T-helper 2 cell treated with Interferon-gamma antibody and Interleukin-4, amounts not matched to agents 5 μg/mL and 100 μg/mL, for 36 hours (primary cell): Measurements from ENCODE around the gene TRIM71.

Experiments used
- DNase-seq: peaks from one replicate; pipeline ENCODE4 v3.0.0; 2021; ENCODE audit warnings: low spot score
- H3K27ac Mint-ChIP-seq: one replicate; pipeline ENCODE4 v1.8.0; 2021; ENCODE audit warnings: mild to moderate bottlenecking, mixed read lengths
- H3K27me3 Mint-ChIP-seq: one replicate; pipeline ENCODE4 v1.8.0; 2021; ENCODE audit warnings: low read depth, mixed read lengths
- H3K36me3 Mint-ChIP-seq: one replicate; pipeline ENCODE4 v1.8.0; 2021; ENCODE audit warnings: low read depth, mixed read lengths
- H3K4me1 Mint-ChIP-seq: one replicate; pipeline ENCODE4 v1.8.0; 2021; ENCODE audit warnings: low read depth, mixed read lengths
- H3K4me3 Mint-ChIP-seq: one replicate; pipeline ENCODE4 v1.8.0; 2022; ENCODE audit warnings: mild to moderate bottlenecking, moderate library complexity, mixed read lengths
- H3K9me3 Mint-ChIP-seq: one replicate; pipeline ENCODE4 v1.8.0; 2021; ENCODE audit warnings: mixed read lengths

TRIM71 gene

DNA sequence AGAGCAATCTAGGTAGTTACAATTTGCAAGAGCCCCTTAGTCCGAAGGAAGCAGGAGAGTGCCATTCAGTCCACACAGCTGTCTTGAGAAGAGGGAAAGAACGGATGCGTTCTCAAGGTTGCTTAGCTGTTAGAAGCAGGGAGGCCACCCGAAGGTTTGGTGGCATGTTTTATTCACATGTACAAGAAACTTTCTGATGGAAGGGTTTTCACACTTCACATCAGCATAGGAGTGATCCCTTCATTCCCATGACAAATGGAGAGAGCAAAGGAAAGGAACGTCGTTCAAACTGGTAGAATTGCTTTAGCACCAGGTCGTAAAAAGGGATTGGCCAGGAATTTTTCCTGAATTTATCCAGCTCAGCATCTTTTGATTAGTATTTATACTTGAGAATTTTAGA, 53.5 kb downstream of the TRIM71 start:
- no peaks in the 10 kb centered on the region for H3K9me3 Mint-ChIP-seq
- no peak overlapping the region for H3K4me3 Mint-ChIP-seq
- DNase-seq, result no peak
- peaks cover 34% of the 10 kb centered on the region for H3K27me3 Mint-ChIP-seq
- H3K4me1 Mint-ChIP-seq, result no peaks in the 10 kb centered on the region
- no peak overlapping the region for H3K27ac Mint-ChIP-seq
- H3K36me3 Mint-ChIP-seq, result no peaks in the 10 kb centered on the region

DNA sequence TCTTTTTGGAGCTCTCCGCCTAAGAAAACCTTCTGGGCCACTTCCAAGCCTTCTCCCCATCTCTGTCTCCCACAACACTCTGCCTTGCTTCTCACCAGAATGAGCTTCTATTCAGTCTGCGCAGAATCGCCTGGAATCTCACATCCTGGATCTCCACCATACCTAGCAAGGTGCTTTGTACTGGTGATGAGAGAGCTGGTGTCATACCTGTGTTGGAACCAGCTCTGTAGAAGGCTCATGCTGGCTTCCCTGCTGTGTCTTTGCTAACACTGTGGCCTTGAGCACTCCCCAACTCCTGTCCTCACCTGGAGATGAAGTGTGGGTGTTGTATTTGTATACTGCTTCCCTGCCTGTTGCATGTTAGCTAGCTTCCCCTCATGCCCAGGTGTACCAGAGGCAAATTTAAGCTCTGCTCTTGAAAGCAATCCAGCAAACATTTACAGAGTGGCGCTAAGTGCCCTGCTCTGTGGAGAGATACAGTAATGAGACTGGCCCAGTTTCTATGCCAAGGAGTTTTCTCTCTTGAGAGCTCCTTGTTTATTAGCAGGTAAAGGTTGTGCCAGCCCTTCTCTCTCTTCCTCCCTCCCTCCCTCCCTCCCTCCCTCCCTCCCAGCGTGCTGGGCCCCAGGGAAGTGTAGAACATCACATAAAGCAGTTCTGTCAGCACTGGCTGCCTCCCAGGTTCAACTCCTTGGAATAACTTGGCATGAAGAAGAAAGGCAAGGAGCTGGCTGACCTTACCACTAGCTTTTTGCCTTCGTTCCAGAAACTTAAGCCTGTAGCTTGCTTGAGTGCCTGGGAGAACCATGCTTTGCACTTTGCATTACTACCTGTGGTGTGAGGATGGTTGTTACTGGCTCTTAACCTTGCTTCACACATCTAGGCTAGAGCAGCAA, 54.9 kb downstream of the TRIM71 start:
- Mint-ChIP-seq H3K27me3 (peaks cover 45% of the 10 kb centered on the region), H3K4me3 (no peak overlapping the region), H3K4me1 (no peaks in the 10 kb centered on the region), H3K36me3 (no peaks in the 10 kb centered on the region), H3K9me3 (no peaks in the 10 kb centered on the region), H3K27ac (no peak overlapping the region)
- DNase-seq, result no peak

DNA sequence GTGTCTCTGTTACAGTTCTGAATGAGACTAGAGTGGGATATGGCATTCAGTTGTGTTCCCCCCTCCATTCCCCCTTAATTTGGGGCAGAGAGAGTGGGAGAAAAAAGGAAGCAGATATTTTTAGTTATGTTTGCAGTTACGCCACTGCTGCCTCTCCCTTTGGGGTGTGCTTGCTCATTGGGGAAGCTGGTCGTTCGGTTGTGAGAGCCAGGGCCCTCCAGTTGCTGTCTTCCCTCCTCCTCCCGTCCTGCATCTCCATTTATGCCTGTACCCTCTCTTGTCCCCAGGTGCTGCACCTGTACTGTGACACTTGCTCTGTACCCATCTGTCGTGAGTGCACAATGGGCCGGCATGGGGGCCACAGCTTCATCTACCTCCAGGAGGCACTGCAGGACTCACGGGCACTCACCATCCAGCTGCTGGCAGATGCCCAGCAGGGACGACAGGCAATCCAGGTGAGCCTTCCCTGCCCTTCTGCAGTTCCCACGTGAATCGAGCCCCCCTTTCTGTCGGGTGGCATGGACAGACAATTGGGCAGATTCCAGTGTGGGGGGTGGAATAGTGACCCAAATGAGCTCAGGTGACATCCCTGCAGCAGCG, 55.8 kb downstream of the TRIM71 start:
- peaks cover 50% of the 10 kb centered on the region for H3K27me3 Mint-ChIP-seq
- no peaks in the 10 kb centered on the region for H3K4me1 Mint-ChIP-seq
- H3K27ac Mint-ChIP-seq, result no peak overlapping the region
- H3K36me3 Mint-ChIP-seq, result no peaks in the 10 kb centered on the region
- DNase-seq, result no peak
- H3K4me3 Mint-ChIP-seq, result no peak overlapping the region
- H3K9me3 Mint-ChIP-seq, result no peaks in the 10 kb centered on the region

DNA sequence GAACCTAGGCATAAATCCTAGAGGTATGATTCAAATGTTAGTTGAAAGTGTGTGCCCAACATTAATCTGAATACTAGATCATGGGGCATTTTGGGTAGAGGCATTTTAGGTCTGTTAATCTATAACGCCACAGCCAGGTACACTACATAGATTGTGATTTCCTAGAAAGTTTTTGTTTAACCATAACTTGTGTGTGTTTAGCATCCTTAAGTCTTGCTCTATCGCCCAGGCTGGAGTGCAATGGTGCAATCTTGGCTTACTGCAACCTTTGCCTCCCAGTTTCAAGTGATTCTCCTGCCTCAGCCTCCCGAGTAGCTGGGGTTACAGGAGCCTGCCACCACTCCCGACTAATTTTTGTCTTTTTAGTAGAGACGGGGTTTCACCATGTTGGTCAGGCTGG, 59.1 kb downstream of the TRIM71 start:
- Mint-ChIP-seq H3K9me3 (no peaks in the 10 kb centered on the region), H3K27ac (no peak overlapping the region), H3K36me3 (no peaks in the 10 kb centered on the region), H3K4me3 (no peak overlapping the region), H3K27me3 (peaks cover 62% of the 10 kb centered on the region), H3K4me1 (peaks cover 4% of the 10 kb centered on the region)
- DNase-seq, result no peak

DNA sequence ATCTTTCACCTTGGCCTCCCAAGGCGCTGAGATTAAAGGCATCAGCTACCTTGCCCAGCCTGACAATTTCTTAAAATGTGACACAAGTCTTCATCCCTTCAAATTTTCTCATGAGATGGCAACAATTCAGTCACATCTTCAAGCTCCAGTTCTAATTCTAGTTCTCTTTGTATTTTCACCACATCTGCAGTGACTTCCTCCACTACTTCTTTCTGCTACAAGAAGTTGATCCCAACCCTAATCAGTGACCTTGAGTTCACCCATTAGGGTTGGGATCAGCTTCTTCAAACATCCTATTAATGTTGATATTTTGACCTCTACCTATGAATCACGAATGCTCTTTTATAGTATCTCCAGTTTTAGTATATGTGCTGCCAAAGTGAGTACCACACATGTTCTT, 59.8 kb downstream of the TRIM71 start:
- no peak for DNase-seq
- Mint-ChIP-seq H3K27me3 (peaks cover 59% of the 10 kb centered on the region), H3K27ac (no peak overlapping the region), H3K4me3 (no peak overlapping the region), H3K36me3 (no peaks in the 10 kb centered on the region), H3K9me3 (no peaks in the 10 kb centered on the region), H3K4me1 (peaks cover 6% of the 10 kb centered on the region)

DNA sequence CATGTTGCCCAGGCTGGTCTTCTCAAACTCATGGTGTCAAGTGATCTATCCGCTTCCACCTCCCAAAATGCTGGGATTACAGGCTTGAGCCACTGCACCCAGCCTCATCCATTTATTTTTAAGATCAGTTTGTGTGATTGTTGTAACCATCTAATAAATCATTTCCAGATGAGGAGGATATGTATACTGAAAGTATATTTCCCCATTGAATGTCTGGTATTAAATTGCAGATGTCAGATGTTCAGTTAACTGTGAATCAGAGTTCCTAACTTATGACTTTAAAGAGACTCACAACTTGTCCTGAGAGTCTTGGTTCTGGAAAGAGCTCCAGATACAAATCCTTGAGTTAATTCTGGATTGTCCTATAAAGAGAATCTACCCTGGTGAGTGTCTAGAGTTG, 62.4 kb downstream of the TRIM71 start:
- H3K27me3 Mint-ChIP-seq, result peaks cover 60% of the 10 kb centered on the region
- H3K9me3 Mint-ChIP-seq, result no peaks in the 10 kb centered on the region
- DNase-seq, result no peak
- no peak overlapping the region for H3K4me3 Mint-ChIP-seq
- H3K4me1 Mint-ChIP-seq, result peaks cover 19% of the 10 kb centered on the region
- H3K27ac Mint-ChIP-seq, result no peak overlapping the region
- no peaks in the 10 kb centered on the region for H3K36me3 Mint-ChIP-seq

DNA sequence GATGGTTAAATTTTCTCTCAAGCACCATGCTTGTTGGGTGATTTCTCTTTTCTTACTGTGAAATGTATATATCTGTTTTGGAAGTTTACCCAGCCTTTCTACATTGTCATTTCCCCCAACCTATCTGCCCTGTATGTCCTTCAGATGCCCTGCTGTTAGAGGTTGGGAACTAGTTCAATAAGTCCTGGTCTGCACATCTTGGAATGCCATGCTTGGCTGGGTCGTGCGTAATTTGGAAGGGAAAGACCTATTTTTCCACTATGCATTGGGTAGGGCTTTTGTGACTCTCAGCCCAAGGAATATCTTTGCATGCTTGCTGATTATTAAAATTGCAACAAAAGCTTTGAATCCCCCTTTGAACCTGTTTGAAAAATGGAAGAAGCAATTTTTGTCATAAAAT, 63.8 kb downstream of the TRIM71 start:
- DNase-seq, result no peak
- H3K4me1 Mint-ChIP-seq, result peaks cover 19% of the 10 kb centered on the region
- no peak overlapping the region for H3K4me3 Mint-ChIP-seq
- H3K9me3 Mint-ChIP-seq, result no peaks in the 10 kb centered on the region
- H3K27ac Mint-ChIP-seq, result no peak overlapping the region
- peaks cover 54% of the 10 kb centered on the region for H3K27me3 Mint-ChIP-seq
- no peaks in the 10 kb centered on the region for H3K36me3 Mint-ChIP-seq

DNA sequence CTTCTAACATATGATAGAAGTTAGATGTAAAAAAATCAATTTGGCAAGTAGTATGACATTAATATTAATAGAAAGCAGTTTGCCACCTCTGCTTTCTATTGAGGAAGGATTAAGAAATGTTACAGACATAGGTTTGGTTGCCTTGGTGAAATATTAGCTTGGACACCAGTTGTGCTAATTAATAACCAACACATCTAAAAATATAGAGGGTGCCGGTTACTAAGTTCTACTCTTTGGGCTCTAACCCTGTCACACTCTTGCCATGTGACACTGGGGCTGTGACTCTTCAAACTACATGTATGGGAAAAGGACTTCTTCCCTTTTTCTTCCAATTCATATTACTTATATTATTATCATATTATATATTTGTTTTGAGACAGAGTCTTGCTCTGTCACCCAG, 64.4 kb downstream of the TRIM71 start:
- Mint-ChIP-seq H3K27ac (no peak overlapping the region), H3K4me1 (peaks cover 19% of the 10 kb centered on the region), H3K27me3 (peaks cover 51% of the 10 kb centered on the region), H3K9me3 (no peaks in the 10 kb centered on the region), H3K4me3 (no peak overlapping the region), H3K36me3 (no peaks in the 10 kb centered on the region)
- DNase-seq, result no peak

DNA sequence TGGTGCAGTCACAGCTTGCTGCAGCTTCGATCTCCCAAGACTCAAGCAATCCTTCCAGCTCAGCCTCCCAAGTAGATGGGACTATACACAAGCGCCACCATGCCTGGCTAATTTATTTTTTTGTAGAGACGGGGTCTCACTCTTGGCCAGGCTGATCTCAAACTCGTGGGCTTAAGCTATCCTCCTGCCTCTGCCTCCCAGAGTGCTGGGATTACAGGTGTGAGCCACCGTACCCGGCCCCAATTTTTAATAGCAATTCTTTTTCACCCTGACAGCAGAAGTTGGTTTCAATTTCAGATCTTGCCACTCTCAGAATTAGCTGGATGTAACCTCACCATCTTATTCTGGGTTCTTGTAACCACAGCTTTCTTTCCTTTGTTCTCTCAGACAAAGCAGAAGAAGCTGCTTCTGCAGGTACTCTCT, 64.8 kb downstream of the TRIM71 start:
- no peaks in the 10 kb centered on the region for H3K9me3 Mint-ChIP-seq
- H3K4me1 Mint-ChIP-seq, result peaks cover 19% of the 10 kb centered on the region
- peak; percentile 23 for DNase-seq
- peaks cover 51% of the 10 kb centered on the region for H3K27me3 Mint-ChIP-seq
- H3K27ac Mint-ChIP-seq, result no peak overlapping the region
- no peaks in the 10 kb centered on the region for H3K36me3 Mint-ChIP-seq
- peak overlapping the region; percentile 61 for H3K4me3 Mint-ChIP-seq

DNA sequence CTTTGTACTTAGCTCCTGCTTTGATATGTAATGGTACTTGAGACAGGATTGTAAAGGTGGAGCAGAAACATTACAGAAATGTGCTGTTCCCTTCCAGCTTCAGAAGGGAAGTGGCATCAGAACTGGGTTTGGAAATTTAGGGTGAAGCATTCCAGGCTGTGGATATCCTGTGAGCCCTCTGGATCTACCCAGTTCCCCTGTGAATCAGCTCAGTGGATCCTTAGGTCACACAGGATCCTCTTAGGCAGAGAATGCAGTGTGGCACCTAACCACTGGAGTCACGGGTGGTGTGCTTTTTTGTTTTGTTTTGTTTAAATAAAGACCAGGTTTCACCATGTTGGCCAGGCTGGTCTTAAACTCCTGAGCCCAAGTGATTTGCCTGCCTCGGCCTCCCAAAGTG, 66.0 kb downstream of the TRIM71 start:
- Mint-ChIP-seq H3K4me1 (peaks cover 21% of the 10 kb centered on the region), H3K27me3 (peaks cover 51% of the 10 kb centered on the region), H3K9me3 (no peaks in the 10 kb centered on the region), H3K27ac (no peak overlapping the region), H3K36me3 (no peaks in the 10 kb centered on the region), H3K4me3 (no peak overlapping the region)
- no peak for DNase-seq

DNA sequence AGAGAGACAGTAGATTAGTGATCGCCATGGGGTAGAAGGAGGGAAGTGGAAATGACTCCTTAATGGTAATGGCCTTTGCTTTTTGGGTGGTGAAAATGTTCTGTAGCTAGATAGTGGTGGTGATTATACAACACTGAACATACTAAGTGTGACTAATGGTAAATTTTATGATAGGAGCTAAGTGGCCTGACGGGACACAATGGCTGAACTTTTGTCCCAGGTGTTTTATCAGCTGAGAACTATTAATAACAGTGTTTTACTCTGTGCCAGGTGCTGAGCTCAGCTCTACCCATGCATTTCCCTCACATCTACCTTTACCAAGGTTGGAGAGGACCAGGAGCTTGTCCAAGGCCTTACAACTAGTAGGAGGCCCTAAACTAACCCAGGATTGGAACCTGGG, 66.8 kb downstream of the TRIM71 start:
- H3K27ac Mint-ChIP-seq, result no peak overlapping the region
- no peaks in the 10 kb centered on the region for H3K36me3 Mint-ChIP-seq
- peaks cover 21% of the 10 kb centered on the region for H3K4me1 Mint-ChIP-seq
- no peak for DNase-seq
- no peak overlapping the region for H3K4me3 Mint-ChIP-seq
- H3K9me3 Mint-ChIP-seq, result no peaks in the 10 kb centered on the region
- H3K27me3 Mint-ChIP-seq, result peaks cover 48% of the 10 kb centered on the region

DNA sequence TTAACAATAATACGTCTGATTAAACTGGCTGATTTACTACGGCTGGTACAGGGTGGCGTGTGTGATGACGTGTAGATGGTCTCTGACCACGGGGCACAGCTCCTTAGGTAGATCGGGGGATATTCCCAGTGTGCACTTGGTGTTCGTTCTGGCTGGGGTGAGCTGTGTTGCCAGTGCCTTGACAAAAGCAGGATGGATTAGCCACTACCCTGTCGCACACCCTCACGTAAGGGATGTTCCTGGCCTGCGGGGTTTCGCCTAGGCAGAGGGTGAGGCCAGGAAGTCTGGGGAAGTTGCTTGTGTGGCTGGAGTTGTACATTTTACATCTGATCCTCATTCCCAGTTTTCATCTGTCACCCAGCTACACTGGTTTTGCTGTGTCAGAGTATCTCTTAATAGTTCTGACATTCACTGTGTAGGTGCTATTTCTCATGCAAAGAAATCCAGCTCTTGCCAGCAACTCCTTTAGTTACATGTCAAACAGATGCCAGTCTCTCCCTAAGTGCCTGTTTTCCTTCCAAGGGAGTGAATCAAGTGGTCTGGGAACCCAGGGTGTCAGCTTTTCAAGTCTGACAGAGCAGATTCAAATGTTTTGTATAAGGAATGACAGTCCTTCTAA, 67.6 kb downstream of the TRIM71 start:
- H3K36me3 Mint-ChIP-seq, result no peaks in the 10 kb centered on the region
- H3K4me1 Mint-ChIP-seq, result peaks cover 26% of the 10 kb centered on the region
- no peak overlapping the region for H3K4me3 Mint-ChIP-seq
- no peaks in the 10 kb centered on the region for H3K9me3 Mint-ChIP-seq
- peaks cover 45% of the 10 kb centered on the region for H3K27me3 Mint-ChIP-seq
- no peak overlapping the region for H3K27ac Mint-ChIP-seq
- no peak for DNase-seq

DNA sequence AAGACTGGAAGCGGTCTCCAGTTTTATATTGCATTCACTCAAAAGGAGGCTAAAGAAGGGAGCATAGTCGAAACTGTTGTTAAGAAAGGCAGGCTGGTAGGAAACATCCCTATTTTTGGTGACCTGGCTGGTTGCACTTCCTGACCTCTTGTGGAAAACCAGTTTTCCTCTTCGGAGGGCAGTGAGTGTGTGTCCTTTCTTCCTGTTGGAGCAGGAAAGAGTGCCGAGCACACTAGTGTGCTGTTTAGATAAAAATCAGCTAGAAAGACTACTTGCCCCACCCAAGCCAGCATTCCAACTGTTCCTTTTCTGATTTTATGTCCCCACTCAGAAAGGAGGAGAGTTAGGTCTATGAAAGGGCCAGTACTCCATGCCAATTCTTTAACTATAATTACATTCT, 68.5 kb downstream of the TRIM71 start:
- no peak overlapping the region for H3K4me3 Mint-ChIP-seq
- peaks cover 39% of the 10 kb centered on the region for H3K27me3 Mint-ChIP-seq

DNA sequence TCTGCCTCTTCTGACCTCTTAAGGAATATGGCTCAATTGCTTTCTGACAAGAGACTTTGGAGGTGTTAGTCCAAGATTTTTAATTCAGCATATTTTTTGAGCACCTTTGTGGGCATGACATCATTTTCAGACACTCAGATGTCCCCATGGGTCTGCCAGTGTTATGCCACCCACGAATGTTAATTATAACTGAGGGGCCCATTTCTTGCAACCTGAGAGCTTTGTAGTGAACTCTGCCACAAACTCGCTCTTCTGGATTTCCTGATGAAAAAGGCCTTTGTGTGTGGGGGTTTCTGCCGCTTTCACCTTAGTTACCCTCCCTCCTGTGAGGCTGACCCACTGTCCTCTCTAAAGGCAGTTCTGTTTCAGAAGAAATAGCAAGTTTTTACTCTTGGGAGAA, 69.1 kb downstream of the TRIM71 start:
- no peaks in the 10 kb centered on the region for H3K9me3 Mint-ChIP-seq
- no peak for DNase-seq
- H3K36me3 Mint-ChIP-seq, result no peaks in the 10 kb centered on the region
- H3K4me3 Mint-ChIP-seq, result no peak overlapping the region
- H3K27me3 Mint-ChIP-seq, result peaks cover 34% of the 10 kb centered on the region
- peaks cover 23% of the 10 kb centered on the region for H3K4me1 Mint-ChIP-seq
- no peak overlapping the region for H3K27ac Mint-ChIP-seq

More for the DNA sequence above, 68.5 kb downstream of the TRIM71 start:
- no peak overlapping the region for H3K27ac Mint-ChIP-seq
- no peaks in the 10 kb centered on the region for H3K36me3 Mint-ChIP-seq
- H3K4me1 Mint-ChIP-seq, result peaks cover 26% of the 10 kb centered on the region
- no peaks in the 10 kb centered on the region for H3K9me3 Mint-ChIP-seq
- no peak for DNase-seq
